Stimulated activated CD4-positive, alpha-beta T cell treated with anti-CD3 and anti-CD28 coated beads, TNF-alpha, amount 100 ng/mL, for 24 hours (primary cell): ENCODE data around the gene OSBPL10.

Experiments
- DNase-seq, 3 experiments: peaks; one replicate each; pipeline ENCODE4 v3.0.0-alpha.2; 2020; ENCODE audit warnings: low read depth in 3 of 3

Gene OSBPL10

GRCh38 chr3:31988271-31988670 is 7.2 kb upstream of the OSBPL10 start:
- DNase-seq, result no peak

GRCh38 chr3:31985831-31986230 is 4.8 kb upstream of the OSBPL10 start:
- no peak for DNase-seq

- no peak for DNase-seq
Observed at GRCh38 chr3:31984321-31984720, 3.3 kb upstream of the OSBPL10 start.

GRCh38 chr3:31980530-31981205 is 394 bp downstream of the OSBPL10 start:
- peak in 1 of 3 experiments; percentile 46 for DNase-seq

- no peak for DNase-seq
Observed at GRCh38 chr3:31979001-31979697, 1.9 kb downstream of the OSBPL10 start.

GRCh38 chr3:31978553-31978952 is 2.5 kb downstream of the OSBPL10 start:
- no peak for DNase-seq

- DNase-seq, result no peak
Observed at GRCh38 chr3:31977736-31978135, 3.3 kb downstream of the OSBPL10 start.

GRCh38 chr3:31976302-31976701 is 4.8 kb downstream of the OSBPL10 start:
- DNase-seq, result no peak

GRCh38 chr3:31974964-31975363 is 6.1 kb downstream of the OSBPL10 start:
- no peak for DNase-seq

- no peak for DNase-seq
Observed at GRCh38 chr3:31974471-31974870, 6.6 kb downstream of the OSBPL10 start.

- no peak for DNase-seq
Observed at GRCh38 chr3:31973837-31974236, 7.2 kb downstream of the OSBPL10 start.

- no peak for DNase-seq
Observed at GRCh38 chr3:31973081-31973480, 8.0 kb downstream of the OSBPL10 start.

- no peak for DNase-seq
Observed at GRCh38 chr3:31971607-31972006, 9.5 kb downstream of the OSBPL10 start.

GRCh38 chr3:31968927-31969418 is 12.1 kb downstream of the OSBPL10 start:
- DNase-seq, result no peak

- DNase-seq, result no peak
Observed at GRCh38 chr3:31968369-31968926, 12.6 kb downstream of the OSBPL10 start.

- no peak for DNase-seq
Observed at GRCh38 chr3:31967592-31967991, 13.5 kb downstream of the OSBPL10 start.

GRCh38 chr3:31966978-31967591 is 14.0 kb downstream of the OSBPL10 start:
- DNase-seq, result no peak

- no peak for DNase-seq
Observed at GRCh38 chr3:31962801-31963205, 18.3 kb downstream of the OSBPL10 start.

- no peak for DNase-seq
Observed at GRCh38 chr3:31960793-31961431, 20.1 kb downstream of the OSBPL10 start.

GRCh38 chr3:31959951-31960792 is 20.9 kb downstream of the OSBPL10 start:
- no peak for DNase-seq

GRCh38 chr3:31959251-31959650 is 21.8 kb downstream of the OSBPL10 start:
- no peak for DNase-seq
